GM21737 (cell line): ENCODE results near the gene SAP30L.

Experiments used
- ATAC-seq: cut with Tn5 transposase; IDR thresholded peaks from one replicate; pipeline ENCODE4 v1.9.1; 2021; ENCODE audit warnings: mild to moderate bottlenecking, moderate library complexity; ENCODE audit not compliant: unreplicated experiment

The SAP30L gene

GRCh38 chr5:154479160-154479943 lies 33.6 kb downstream of the SAP30L start:
- no peak for ATAC-seq

- no peak for ATAC-seq
Observed at GRCh38 chr5:154479944-154480750, 34.4 kb downstream of the SAP30L start.

- ATAC-seq: no peak
Observed at GRCh38 chr5:154480847-154481246, 35.0 kb downstream of the SAP30L start.

- no peak for ATAC-seq
Observed at GRCh38 chr5:154481584-154482381, 36.0 kb downstream of the SAP30L start.

GRCh38 chr5:154482528-154483449 lies 37.0 kb downstream of the SAP30L start:
- ATAC-seq: no peak

GRCh38 chr5:154483654-154484392 lies 38.0 kb downstream of the SAP30L start:
- ATAC-seq: no peak

- ATAC-seq: no peak
Observed at GRCh38 chr5:154484393-154485095, 38.7 kb downstream of the SAP30L start.

GRCh38 chr5:154485096-154485491 lies 39.3 kb downstream of the SAP30L start:
- ATAC-seq: no peak

- ATAC-seq: no peak
Observed at GRCh38 chr5:154485850-154486426, 40.1 kb downstream of the SAP30L start.

GRCh38 chr5:154486427-154486866 lies 40.6 kb downstream of the SAP30L start:
- no peak for ATAC-seq

GRCh38 chr5:154487541-154487940 lies 41.7 kb downstream of the SAP30L start:
- peak; percentile 98 for ATAC-seq

- no peak for ATAC-seq
Observed at GRCh38 chr5:154491941-154492340, 46.1 kb downstream of the SAP30L start.

- ATAC-seq: no peak
Observed at GRCh38 chr5:154493274-154493673, 47.5 kb downstream of the SAP30L start.

GRCh38 chr5:154494036-154494435 lies 48.2 kb downstream of the SAP30L start:
- ATAC-seq: no peak

GRCh38 chr5:154498591-154498990 lies 52.8 kb downstream of the SAP30L start:
- ATAC-seq: no peak

- ATAC-seq: no peak
Observed at GRCh38 chr5:154498994-154499393, 53.2 kb downstream of the SAP30L start.

GRCh38 chr5:154501566-154501965 lies 55.8 kb downstream of the SAP30L start:
- ATAC-seq: no peak

- ATAC-seq: no peak
Observed at GRCh38 chr5:154502180-154502579, 56.4 kb downstream of the SAP30L start.

GRCh38 chr5:154503698-154504039 lies 57.9 kb downstream of the SAP30L start:
- no peak for ATAC-seq
